DND-41 (cell line): ENCODE measurements around the gene DNPEP.

Source experiments
- ATAC-seq: fragments of 200-7000 bp; cut with Tn5 transposase; 3 replicates; pipeline ENCODE4 v1.9.1; 2021; ENCODE audit warnings: low read depth; ENCODE audit not compliant: insufficient read depth
- DNase-seq: peaks from one replicate; pipeline ENCODE4 v3.0.0-alpha.2; 2020
- H2AFZ ChIP-seq: 2 replicates; pipeline ENCODE4 v1.6.0; 2012; ENCODE audit warnings: low read depth, low read length
- H3K27ac ChIP-seq: 2 replicates; pipeline ENCODE4 v1.5.1; 2012; ENCODE audit warnings: low read length, inconsistent platforms
- H3K27me3 ChIP-seq: fragments of 200-600 bp; sonication (generic); 2 replicates; pipeline ENCODE4 v1.6.0; 2012; ENCODE audit warnings: low read length, mild to moderate bottlenecking, inconsistent platforms; ENCODE audit not compliant: insufficient read depth, poor library complexity
- H3K36me3 ChIP-seq: 2 replicates; pipeline ENCODE4 v1.5.1; 2012; ENCODE audit warnings: low read length, inconsistent platforms; ENCODE audit not compliant: insufficient read depth
- H3K4me1 ChIP-seq: 2 replicates; pipeline ENCODE4 v1.5.1; 2012; ENCODE audit warnings: mild to moderate bottlenecking, low read length; ENCODE audit not compliant: insufficient read depth
- H3K4me2 ChIP-seq: 2 replicates; pipeline ENCODE4 v1.6.0; 2012; ENCODE audit warnings: mild to moderate bottlenecking, moderate library complexity, low read length, inconsistent platforms; ENCODE audit not compliant: insufficient read depth
- H3K4me3 ChIP-seq, 2 experiments: fragments of 200-600 bp in 1 of 2; shearing (Covaris generic) in 1 of 2; 2 replicates each; pipeline ENCODE4 v1.5.1; 2012 to 2016; ENCODE audit warnings: inconsistent platforms in 2 of 2, low read length in 2 of 2, mild to moderate bottlenecking in 2 of 2, low read depth in 1 of 2, moderate library complexity in 1 of 2
- H3K79me2 ChIP-seq: 2 replicates; pipeline ENCODE4 v1.6.0; 2012; ENCODE audit warnings: low read length, inconsistent platforms; ENCODE audit not compliant: insufficient read depth
- H3K9ac ChIP-seq: 2 replicates; pipeline ENCODE4 v1.6.0; 2012; ENCODE audit warnings: low read depth, mild to moderate bottlenecking, inconsistent platforms, low read length, moderate library complexity
- H3K9me3 ChIP-seq: 2 replicates; pipeline ENCODE4 v1.5.1; 2012; ENCODE audit warnings: low read length, moderate library complexity, mild to moderate bottlenecking, inconsistent platforms; ENCODE audit not compliant: insufficient read depth, severe bottlenecking
- H4K20me1 ChIP-seq: 2 replicates; pipeline ENCODE4 v1.6.0; 2012; ENCODE audit warnings: low read length; ENCODE audit not compliant: insufficient read depth
- CTCF ChIP-seq: IDR thresholded peaks from 2 replicates; pipeline ENCODE4 v1.5.1; 2012; ENCODE audit warnings: borderline replicate concordance, low read length, moderate library complexity, mild to moderate bottlenecking; ENCODE audit not compliant: poor library complexity, severe bottlenecking; ENCODE audit errors: extremely low read depth
- EZH2 ChIP-seq: IDR thresholded peaks from 3 replicates; pipeline ENCODE4 v1.6.1; 2012; ENCODE audit warnings: borderline replicate concordance, low read depth, mild to moderate bottlenecking, moderate library complexity, low read length, inconsistent platforms; ENCODE audit not compliant: severe bottlenecking

The DNPEP gene

GRCh38 chr2:219404954-219405353, 17.2 kb upstream of the DNPEP start:
- TF ChIP-seq CTCF (no peak), EZH2 (no peak)

GRCh38 chr2:219404291-219404910, 16.7 kb upstream of the DNPEP start:
- Histone ChIP-seq H3K9ac (no peak overlapping the region), H3K79me2 (no peaks in the 10 kb centered on the region), H3K4me1 (no peaks in the 10 kb centered on the region), H3K9me3 (no peaks in the 10 kb centered on the region), H3K27me3 (peaks cover 5% of the 10 kb centered on the region), H3K4me2 (no peak overlapping the region), H3K36me3 (no peaks in the 10 kb centered on the region), H3K27ac (no peak overlapping the region), H3K4me3 (no peak overlapping the region), H4K20me1 (no peaks in the 10 kb centered on the region), H2AFZ (no peak overlapping the region)
- TF ChIP-seq EZH2 (no peak), CTCF (no peak)
- ATAC-seq (no peak), DNase-seq (no peak)

More at GRCh38 chr2:219404954-219405353, 17.2 kb upstream of the DNPEP start:
- H3K9me3 ChIP-seq: no peaks in the 10 kb centered on the region
- no peak overlapping the region for H3K4me3 ChIP-seq
- DNase-seq (no peak), ATAC-seq (no peak)
- no peaks in the 10 kb centered on the region for H3K79me2 ChIP-seq
- no peaks in the 10 kb centered on the region for H3K4me1 ChIP-seq
- no peaks in the 10 kb centered on the region for H3K36me3 ChIP-seq
- no peak overlapping the region for H2AFZ ChIP-seq
- H4K20me1 ChIP-seq: no peaks in the 10 kb centered on the region
- H3K9ac ChIP-seq: no peak overlapping the region
- H3K27me3 ChIP-seq: peaks cover 5% of the 10 kb centered on the region
- H3K4me2 ChIP-seq: no peak overlapping the region
- H3K27ac ChIP-seq: no peak overlapping the region

GRCh38 chr2:219403861-219404260, 16.1 kb upstream of the DNPEP start:
- no peaks in the 10 kb centered on the region for H3K36me3 ChIP-seq
- no peak overlapping the region for H3K9ac ChIP-seq
- no peak overlapping the region for H3K27ac ChIP-seq
- DNase-seq (no peak), ATAC-seq (no peak)
- H3K27me3 ChIP-seq: peaks cover 5% of the 10 kb centered on the region
- no peak overlapping the region for H3K4me3 ChIP-seq
- H3K4me1 ChIP-seq: no peaks in the 10 kb centered on the region
- no peak overlapping the region for H3K4me2 ChIP-seq
- no peaks in the 10 kb centered on the region for H3K9me3 ChIP-seq
- no peak overlapping the region for H2AFZ ChIP-seq
- TF ChIP-seq EZH2: no peak
- TF ChIP-seq CTCF: no peak
- no peaks in the 10 kb centered on the region for H4K20me1 ChIP-seq
- no peaks in the 10 kb centered on the region for H3K79me2 ChIP-seq
